ENCODE measurements around the gene PGAP2.

Gene PGAP2

DNA sequence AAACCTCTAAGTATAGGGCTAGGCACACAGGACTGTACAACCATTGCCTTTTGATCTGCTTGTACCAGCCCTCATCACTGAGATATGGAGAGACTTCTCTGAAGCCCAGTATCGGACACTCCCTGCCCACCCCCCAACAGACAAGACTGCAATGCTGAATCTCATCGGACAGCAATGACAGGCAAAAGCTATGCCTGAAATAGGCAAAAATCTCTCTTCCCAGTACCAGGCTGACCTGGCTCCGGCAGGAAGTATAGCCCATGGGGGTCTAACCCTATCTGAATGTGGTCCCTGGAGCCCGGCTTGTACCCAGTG lies 25.9 kb downstream of the PGAP2 start:
- no peak for DNase-seq

- DNase-seq: no peak
Measured at GRCh38 chr11:3834664-3835461, 26.5 kb downstream of the PGAP2 start.

DNA sequence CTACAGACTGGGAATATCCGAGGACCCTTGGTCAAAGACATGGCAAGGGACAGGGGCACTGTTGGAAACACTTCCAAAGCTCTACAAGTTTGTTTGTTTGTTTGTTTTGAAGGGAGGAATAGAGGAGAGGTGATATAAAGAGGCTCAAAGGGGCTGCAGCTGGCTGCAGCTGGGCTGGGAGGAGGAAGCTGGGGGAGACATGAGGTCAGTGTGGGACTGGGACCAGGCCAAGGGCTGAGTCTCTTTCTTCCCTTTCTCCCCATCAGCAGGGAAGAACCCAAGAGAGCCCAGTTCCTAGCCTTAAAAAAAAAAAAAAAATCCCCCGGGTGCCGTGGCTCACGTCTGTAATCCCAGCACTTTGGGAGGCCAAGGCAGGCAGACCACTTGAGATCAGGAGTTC lies 27.4 kb downstream of the PGAP2 start:
- DNase-seq: no peak

DNA sequence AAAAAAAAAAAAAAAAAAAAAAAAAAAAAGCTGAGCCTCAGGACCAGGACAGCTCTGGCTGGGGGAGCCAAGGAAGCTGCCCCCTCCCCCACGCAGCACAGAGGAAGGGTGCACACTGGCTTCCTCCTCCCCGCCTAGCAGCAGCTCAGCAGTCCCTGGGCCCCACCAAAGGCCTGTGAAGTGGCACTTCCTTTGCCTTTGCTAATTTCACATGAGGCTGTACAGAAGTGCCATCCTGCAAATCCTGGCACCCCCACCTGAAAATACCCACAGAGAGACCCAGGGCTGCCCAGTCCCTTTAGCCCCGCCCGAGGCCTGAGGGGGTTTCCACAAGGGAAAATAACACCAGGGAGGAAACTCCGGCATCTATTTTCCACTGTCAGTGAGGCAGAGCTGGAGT lies 28.5 kb downstream of the PGAP2 start:
- DNase-seq: peak; percentile 71

DNA sequence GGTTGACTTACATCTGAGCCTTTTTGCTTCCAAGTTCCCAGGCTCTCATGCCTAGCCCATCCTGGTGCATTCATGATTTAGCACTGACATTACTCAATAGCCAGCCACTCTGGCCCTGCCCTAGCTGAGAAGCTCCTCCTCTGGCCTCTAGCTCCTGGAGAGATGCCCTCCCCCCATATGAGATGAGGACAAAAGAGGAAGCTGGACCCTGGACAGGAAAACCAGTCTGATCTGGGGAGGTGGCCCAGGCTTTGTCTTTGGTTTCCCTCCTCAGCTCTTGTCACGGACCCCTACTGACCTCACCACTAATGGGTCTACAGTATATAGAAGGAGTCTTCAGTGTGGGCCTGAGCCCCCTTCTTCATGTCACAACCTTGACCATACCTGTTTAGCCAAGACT lies 29.4 kb downstream of the PGAP2 start:
- DNase-seq: no peak

DNA sequence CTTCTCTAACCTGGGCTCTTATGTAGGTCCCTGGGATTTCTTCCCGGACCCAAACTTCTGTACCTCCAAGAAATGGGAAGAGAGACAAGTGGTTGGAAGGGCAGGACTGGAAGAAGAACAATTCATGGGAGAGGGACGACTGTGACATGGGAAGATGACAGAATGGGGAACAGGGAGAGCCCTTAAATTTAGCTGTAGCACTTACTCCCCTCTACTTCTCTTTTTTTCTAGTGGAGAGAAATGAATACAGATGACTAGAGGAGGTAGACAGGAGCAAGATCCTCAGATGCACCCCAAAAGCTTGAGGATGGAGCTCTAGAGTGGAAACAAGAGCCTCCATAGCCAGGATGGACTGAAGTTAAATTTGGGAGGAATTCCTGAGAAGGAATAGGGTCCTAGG lies 30.1 kb downstream of the PGAP2 start:
- no peak for DNase-seq

DNA sequence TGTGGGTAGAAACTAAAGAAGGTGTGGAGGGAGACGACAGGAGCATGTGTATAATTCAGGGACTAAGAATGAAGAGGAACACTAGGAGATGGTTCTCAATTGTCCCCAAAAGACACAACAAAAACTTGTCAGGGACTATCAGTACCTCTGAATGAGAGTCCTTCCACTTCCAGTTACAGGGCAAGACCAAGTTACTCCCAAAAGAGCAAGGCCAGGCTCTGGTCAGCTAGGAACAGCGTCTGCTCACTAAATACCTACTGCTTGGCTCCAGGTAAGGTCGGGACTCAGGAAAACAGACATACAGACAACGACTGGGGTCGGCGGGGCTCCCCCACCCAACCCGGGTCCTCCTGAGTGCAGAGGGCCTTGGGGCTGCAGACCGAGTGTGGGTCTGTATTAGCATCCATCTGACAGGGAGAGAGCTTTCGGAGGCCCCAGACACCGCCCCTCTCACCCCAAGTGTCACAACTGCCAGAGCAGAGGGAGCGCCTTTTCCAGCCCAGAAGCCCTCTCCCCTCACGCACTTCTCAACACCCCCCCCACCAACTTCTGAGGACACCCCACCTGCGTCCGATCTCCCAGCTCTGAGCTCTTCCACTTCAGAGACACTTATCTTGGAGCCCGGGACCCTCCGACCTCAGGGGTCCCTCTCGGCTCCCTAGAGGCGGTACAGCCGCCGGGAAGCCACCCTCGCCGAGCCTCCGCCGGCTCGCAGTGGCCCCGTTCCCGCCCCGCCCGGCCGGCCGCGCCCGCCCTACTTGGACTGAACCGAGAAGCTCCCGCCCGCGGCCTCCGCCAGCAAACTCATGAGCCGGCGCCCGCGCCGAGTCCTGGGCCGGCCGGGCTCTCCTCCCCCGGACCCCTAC lies 31.9 kb downstream of the PGAP2 start:
- DNase-seq: peak; percentile 54

- DNase-seq: peak; percentile 97
Measured at GRCh38 chr11:3840870-3841425, 32.6 kb downstream of the PGAP2 start, which contains the start of gene RHOG. Gene RHOG, minus strand, starts transcription at chr11:3840959. Its CDS starts 12,821 bp downstream, at chr11:3828138.

DNA sequence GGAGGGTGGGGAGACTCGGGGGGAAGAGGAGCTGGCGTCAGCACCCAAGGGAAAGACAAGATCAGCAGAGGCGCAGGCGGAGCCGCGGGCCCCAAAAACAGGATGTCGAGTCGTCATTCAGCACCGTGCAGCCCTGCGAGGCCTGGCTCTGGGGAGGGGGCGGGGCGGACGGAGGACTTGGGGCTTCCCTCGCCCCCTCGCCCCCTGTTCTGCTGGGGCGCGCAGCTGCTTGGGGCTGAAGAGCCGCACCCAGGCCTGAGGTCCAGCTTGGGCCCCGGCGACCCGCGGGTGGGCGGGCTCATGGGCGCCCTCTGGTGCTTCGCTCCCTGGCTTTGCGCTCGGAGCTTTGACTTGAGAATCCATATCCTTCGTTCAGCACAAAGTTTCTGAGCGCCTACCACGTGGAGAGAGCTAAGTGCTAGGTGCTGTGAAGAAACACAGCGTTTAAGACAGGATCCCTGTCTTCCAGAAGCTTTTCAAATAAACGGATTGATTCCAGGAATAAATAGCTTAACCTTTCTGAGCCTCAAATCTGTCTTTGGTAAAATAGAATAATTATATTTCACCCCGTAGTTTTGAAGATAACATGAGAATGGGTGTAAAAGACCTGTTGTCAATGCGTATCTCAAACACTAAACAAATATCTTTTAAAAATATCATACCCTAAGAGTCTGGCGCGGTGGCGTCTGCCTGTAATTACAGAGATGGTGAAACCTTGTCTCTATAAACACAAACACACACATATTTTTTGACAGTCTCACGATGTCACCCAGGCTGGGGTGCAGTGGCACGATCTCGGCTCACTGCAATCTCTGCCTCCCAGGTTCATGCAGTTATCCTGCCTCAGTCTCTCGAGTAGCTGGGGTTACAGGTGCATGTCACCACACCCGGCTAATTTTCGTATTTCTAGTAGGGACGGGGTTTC lies 33.3 kb downstream of the PGAP2 start:
- DNase-seq: no peak

DNA sequence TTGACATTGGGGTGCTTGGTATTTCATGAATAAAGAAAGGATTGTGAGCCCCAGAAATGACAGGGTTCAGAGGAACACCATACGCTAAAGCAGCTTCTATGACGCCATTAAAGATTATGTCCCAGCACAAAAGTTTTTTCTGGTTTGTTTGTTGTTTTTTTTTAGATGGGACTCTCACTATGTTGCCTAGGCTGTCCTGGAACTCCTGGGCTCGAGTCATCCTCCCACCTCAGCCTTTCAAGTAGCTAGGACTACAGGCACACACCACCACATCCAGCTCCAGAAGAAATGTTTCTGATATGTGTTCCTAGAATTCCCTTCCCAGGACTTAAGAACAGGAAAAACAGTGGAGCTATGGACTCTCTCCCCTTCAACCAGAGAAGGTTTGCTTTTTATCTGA lies 35.0 kb downstream of the PGAP2 start:
- no peak for DNase-seq

DNA sequence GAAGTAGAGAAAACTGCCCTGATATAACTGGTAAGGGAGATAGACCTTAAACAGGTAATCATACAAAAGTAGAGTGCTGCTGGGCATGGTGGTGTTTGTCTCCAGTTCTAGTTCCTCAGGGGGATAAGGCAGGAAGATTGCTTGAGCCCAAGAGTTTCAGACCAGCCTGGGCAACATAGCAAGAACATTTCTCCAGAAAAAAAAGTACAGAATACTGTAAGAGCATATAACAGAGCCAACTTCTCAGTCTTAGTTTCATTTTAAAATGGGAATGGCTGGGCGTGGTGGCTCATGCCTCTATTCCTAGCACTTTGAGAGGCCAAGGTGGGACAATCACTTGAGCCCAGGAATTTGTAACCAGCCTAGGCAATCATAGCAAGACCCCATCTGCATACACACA lies 36.9 kb downstream of the PGAP2 start:
- no peak for DNase-seq

- no peak for DNase-seq
Measured at GRCh38 chr11:3845670-3846069, 37.3 kb downstream of the PGAP2 start.

GRCh38 chr11:3849297-3849874 lies 41.0 kb downstream of the PGAP2 start:
- no peak for DNase-seq

GRCh38 chr11:3853545-3853842 lies 45.1 kb downstream of the PGAP2 start:
- no peak for DNase-seq

- peak; percentile 74 for DNase-seq
Measured at GRCh38 chr11:3853899-3854659, 45.7 kb downstream of the PGAP2 start.

GRCh38 chr11:3854660-3854976 lies 46.3 kb downstream of the PGAP2 start:
- no peak for DNase-seq

DNA sequence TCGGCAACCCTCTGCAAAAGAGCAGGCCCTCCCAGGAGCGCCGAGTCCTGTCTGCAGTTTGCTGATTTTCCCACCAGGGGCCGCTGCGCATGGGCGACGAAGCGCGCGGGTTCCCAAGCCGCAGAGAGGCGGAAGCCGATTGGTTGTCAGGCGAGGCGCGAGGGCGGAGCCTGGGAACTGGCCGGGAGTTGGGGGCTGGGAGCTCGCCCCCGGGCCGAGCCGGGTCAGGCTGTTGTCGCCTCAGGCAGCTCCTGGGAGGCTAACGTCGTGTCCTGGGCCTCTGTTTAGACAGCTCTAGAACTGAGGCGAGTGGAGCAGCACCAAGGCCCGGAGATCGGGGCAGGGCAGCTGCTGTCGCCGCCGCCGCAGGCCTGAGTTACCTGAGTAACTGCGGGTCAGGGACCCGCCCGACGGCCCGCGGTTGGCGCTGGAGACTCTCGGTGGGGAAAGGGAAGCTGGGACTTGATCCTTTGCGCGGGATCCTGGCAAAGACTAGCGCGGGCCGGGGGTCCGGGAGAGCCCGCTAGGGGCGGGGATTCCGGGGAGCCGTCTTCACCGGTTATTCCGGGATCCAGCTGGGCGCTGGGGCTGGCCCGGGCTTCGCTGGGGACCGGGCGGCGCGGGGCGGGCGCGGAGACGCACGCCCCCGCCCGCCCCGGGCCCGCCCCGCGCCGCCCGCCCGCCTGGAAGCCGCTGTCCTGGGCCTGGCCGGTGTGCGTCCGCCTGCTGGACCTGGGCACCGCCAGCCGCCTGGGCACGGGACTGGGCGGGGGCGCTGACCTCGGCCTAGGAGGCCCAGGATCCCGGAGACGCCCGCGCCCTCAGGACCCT lies 46.8 kb downstream of the PGAP2 start, which contains the start of gene STIM1:
Gene STIM1, plus strand, starts transcription at position 688 of the 831 bp plus-strand sequence. CDS start 607 bp downstream, outside the sequence.
- DNase-seq: peak; percentile 98

- DNase-seq: peak; percentile 63
Measured at GRCh38 chr11:3855808-3856491, 47.6 kb downstream of the PGAP2 start.

- no peak for DNase-seq
Measured at GRCh38 chr11:3856856-3857553, 48.6 kb downstream of the PGAP2 start.

DNA sequence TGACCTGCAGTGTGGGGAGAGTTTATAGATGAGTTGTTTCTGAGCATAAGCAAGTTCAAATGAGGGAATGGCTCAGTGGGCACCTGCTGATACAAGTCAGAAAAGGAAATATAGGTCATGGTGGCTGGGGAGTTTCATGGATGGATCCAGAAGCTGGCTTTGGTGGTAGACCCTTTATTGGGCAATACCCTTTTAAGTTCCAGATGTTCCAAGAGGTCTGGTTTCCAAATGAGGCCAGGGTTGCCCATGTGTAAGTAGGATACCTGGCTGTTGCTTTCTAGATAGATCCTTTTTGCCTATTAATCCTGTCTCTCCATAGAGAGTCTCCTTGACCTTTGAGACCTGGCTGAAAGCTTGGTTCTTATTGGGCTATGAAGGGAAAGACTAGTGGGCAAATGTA lies 49.3 kb downstream of the PGAP2 start:
- DNase-seq: no peak
